Skeletal muscle satellite cell (primary cell): Measurements from ENCODE around the gene MICOS13.
A peak's percentile ranks its signal among the peaks of the same experiment; 100 is the strongest.

ENCODE experiments used
- H3K27me3 ChIP-seq: 2 replicates; pipeline ENCODE4 v1.7.0; 2013; ENCODE audit warnings: low read length; ENCODE audit not compliant: control insufficient read depth, insufficient read depth
- H3K36me3 ChIP-seq: 2 replicates; pipeline ENCODE4 v1.7.0; 2013; ENCODE audit warnings: mild to moderate bottlenecking, control low read depth, low read length; ENCODE audit not compliant: insufficient read depth
- H3K4me1 ChIP-seq: 2 replicates; pipeline ENCODE4 v1.7.0; 2013; ENCODE audit warnings: low read length; ENCODE audit not compliant: control insufficient read depth, insufficient read depth
- H3K4me2 ChIP-seq: 2 replicates; pipeline ENCODE4 v1.7.0; 2013; ENCODE audit warnings: mild to moderate bottlenecking, low read length
- H3K4me3 ChIP-seq: 2 replicates; pipeline ENCODE4 v1.7.0; 2013; ENCODE audit warnings: low read length
- H3K9ac ChIP-seq: 2 replicates; pipeline ENCODE4 v1.7.0; 2013; ENCODE audit warnings: mild to moderate bottlenecking, low read depth, low read length, moderate library complexity
- H3K9me3 ChIP-seq: replicated peaks from 2 replicates; pipeline ENCODE4 v1.7.0; 2013; ENCODE audit warnings: mild to moderate bottlenecking, control low read depth, low read length

MICOS13 gene

DNA sequence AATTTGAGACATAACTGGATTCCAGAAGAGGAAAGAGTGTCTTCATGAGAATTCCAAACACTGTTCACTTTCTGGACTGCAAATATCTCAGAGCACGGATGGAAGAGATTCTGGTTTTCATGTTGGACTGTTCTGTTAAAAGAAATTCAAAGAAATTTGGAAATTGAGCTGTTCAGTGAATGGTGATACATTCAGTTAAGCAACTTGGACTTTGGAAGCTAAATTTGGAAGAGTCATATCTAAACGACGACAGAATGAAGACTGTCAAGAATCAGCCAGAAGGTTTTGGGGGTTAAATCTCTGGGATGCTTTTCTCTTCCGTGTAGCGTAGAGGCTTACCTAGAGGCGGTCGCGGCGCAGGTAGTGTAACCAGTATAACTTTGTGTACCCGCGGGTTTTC is 31.9 kb downstream of the MICOS13 start:
- H3K4me2 ChIP-seq = no peak overlapping the region
- H3K27me3 ChIP-seq = no peaks in the 10 kb centered on the region
- peaks cover 3% of the 10 kb centered on the region for H3K4me1 ChIP-seq
- no peaks in the 10 kb centered on the region for H3K9me3 ChIP-seq
- H3K4me3 ChIP-seq = no peak overlapping the region
- peaks cover 88% of the 10 kb centered on the region for H3K36me3 ChIP-seq
- no peak overlapping the region for H3K9ac ChIP-seq

DNA sequence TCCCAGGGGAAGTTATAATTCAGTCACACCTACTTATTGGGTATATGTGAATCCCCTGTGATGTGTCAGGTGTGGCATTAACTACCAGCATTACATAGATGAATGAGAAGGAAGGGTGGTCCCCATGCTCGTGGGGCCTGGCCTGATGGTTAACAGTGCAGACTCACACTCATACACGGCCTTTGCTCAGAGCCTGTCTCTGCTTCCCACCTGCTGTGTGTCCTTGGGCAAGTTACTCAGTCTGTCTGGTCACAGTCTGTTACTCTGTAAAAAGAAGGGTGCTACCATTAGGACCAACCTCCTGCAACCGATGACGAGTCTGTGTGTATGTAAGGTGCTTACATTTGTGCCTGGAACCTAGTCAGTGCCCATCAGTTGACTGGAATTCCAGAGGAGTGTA is 33.6 kb downstream of the MICOS13 start:
- H3K4me3 ChIP-seq = no peak overlapping the region
- H3K36me3 ChIP-seq = peaks cover 85% of the 10 kb centered on the region
- no peak overlapping the region for H3K9ac ChIP-seq
- H3K4me2 ChIP-seq = no peak overlapping the region
- peaks cover 3% of the 10 kb centered on the region for H3K4me1 ChIP-seq
- no peaks in the 10 kb centered on the region for H3K27me3 ChIP-seq
- H3K9me3 ChIP-seq = no peaks in the 10 kb centered on the region

DNA sequence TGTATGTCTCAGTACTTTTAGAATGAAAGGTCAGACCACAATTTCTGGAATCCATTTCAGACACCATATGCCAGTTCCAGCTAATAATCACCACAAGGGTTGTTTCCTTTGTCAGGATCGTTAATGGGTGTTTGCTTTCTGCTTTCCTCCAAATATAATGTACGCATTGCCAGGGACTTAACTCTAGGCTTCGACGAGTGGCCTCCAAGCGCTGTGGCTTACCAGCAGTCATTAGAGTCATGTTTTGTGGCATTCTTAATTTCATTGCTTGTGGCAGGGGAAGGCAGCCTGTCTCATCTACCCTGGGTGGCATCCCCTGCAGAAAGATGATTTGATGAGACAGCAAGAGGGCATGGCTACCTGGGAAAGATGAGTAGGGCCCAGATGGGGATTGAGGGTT is 34.9 kb downstream of the MICOS13 start:
- no peak overlapping the region for H3K4me3 ChIP-seq
- peaks cover 79% of the 10 kb centered on the region for H3K36me3 ChIP-seq
- no peaks in the 10 kb centered on the region for H3K27me3 ChIP-seq
- no peak overlapping the region for H3K9ac ChIP-seq
- H3K4me2 ChIP-seq = no peak overlapping the region
- peaks cover 3% of the 10 kb centered on the region for H3K4me1 ChIP-seq
- H3K9me3 ChIP-seq = no peaks in the 10 kb centered on the region

DNA sequence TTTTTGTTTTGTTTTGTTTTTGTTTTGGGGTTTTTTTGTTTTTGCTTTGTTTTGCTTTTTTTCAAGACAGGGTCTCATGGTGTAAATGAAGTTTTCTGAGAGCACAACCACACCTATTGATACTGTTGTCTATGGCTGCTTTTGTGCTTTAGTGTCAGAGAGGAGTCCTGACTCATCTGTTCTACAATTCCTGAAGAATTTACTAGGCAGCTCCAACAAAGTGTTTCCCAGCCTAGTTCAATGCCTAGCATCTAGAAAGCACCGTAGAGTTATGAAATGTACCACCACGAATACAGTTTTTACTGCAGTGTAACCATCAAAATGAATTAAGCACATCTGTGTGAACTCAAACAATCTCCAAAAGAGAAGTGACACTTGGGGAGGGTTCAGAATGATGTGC is 36.3 kb downstream of the MICOS13 start:
- Histone ChIP-seq H3K9me3 (no peaks in the 10 kb centered on the region), H3K4me1 (peaks cover 3% of the 10 kb centered on the region), H3K36me3 (peaks cover 70% of the 10 kb centered on the region), H3K9ac (no peak overlapping the region), H3K4me2 (no peak overlapping the region), H3K27me3 (no peaks in the 10 kb centered on the region), H3K4me3 (no peak overlapping the region)

DNA sequence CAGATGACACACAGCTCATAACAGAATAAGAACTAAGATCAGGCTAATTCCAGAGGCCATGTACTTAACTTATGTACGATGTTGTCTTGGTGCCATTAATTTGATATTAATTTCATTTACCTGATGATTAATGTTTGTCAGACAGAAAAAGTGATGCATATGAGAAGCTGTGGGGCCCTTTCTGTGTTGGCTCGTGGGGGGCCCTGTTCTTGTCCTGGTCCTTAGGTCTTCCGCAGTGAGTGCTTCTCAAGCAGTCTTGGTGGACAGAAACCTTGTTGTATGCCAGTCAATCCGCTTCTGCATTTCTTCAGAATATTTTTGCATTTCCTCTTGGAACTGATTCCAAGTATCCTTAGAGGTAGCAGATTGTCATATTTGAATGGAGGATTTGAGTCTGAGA is 37.3 kb downstream of the MICOS13 start:
- peaks cover 4% of the 10 kb centered on the region for H3K4me1 ChIP-seq
- no peak overlapping the region for H3K9ac ChIP-seq
- no peaks in the 10 kb centered on the region for H3K9me3 ChIP-seq
- no peak overlapping the region for H3K4me3 ChIP-seq
- no peak overlapping the region for H3K4me2 ChIP-seq
- H3K27me3 ChIP-seq = no peaks in the 10 kb centered on the region
- peaks cover 64% of the 10 kb centered on the region for H3K36me3 ChIP-seq

DNA sequence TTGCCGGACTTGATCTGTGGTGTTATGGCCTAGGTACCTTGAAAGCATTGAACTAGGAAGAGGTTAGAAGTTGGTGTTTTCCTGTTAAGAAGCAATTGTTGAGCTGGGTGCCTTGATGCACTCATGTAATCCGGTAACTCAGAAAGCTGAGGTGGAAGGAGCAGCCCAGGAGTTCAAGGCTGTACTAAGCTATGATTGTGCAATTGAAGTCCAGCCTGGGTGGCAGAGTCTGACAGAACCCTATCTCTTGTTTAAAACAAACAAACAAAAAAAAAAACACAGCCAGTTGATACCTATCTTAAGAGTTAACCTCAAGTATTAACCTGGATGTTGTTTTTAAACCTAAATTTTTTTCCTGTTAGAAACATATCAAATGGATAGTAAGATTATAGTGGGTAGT is 38.1 kb downstream of the MICOS13 start:
- Histone ChIP-seq H3K36me3 (peaks cover 56% of the 10 kb centered on the region), H3K9ac (no peak overlapping the region), H3K4me3 (no peak overlapping the region), H3K4me1 (peaks cover 12% of the 10 kb centered on the region), H3K4me2 (no peak overlapping the region), H3K9me3 (no peaks in the 10 kb centered on the region), H3K27me3 (no peaks in the 10 kb centered on the region)

DNA sequence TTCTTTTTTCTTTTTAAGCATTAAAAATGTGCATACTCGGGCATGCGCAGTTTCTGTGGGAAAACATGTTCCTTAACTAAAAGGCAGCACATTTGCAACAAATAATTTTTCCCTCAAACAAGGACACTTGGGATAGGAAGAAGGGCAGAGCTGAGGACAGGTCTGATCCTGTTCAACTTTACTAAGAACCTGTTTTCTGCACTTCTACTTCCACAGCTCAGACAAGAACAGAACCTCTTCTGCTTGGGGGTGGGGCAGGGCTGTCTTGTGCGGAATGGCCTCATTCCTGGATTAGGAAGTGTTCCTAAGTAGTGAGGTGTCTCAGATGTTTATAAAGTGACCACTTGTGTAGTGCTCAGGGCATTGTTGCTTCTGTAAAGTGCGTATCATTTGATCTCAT is 39.1 kb downstream of the MICOS13 start:
- Histone ChIP-seq H3K36me3 (peaks cover 46% of the 10 kb centered on the region), H3K9me3 (no peaks in the 10 kb centered on the region), H3K4me1 (peaks cover 12% of the 10 kb centered on the region), H3K4me3 (no peak overlapping the region), H3K27me3 (no peaks in the 10 kb centered on the region), H3K9ac (no peak overlapping the region), H3K4me2 (no peak overlapping the region)

DNA sequence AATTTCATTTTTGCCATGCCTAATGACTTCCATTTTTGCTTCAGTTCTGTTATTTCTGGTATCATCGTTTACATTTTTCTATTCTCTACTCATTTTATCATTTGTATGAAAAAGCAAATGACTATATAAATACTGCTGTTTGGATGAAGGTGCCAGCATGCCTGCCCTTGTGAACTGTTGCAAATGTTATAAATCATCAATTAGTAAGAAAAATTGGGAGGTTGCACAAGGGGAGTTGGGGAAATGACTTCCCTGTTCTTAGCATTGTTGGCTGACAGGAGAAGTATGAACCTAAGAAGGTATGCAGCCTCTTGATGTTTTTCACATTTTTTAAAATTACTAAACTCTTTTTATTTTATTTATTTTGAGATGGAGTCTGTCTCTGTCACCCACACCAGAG is 42.3 kb downstream of the MICOS13 start:
- no peak overlapping the region for H3K9ac ChIP-seq
- peaks cover 11% of the 10 kb centered on the region for H3K4me1 ChIP-seq
- no peak overlapping the region for H3K4me3 ChIP-seq
- H3K27me3 ChIP-seq = no peaks in the 10 kb centered on the region
- H3K9me3 ChIP-seq = no peaks in the 10 kb centered on the region
- peaks cover 36% of the 10 kb centered on the region for H3K36me3 ChIP-seq
- no peak overlapping the region for H3K4me2 ChIP-seq

DNA sequence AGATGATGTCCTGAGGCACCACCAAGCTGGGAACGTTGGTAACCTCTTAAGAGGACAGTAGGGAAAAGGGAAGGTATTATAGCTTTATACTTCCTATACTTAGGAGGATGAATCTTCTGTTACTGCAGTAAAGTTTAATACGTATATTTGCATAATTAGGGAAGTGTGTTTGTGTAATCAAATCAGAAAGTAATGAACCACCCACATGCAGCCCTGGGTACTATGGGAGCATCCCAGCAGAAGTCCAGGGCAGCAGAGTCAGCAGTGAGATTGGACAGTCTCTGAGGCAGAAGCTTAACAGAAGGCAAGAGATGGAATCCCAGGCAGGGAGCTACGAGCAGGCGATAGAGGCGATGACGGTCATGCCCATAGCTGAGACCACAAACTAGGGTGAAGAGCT is 44.9 kb downstream of the MICOS13 start:
- H3K36me3 ChIP-seq = peaks cover 32% of the 10 kb centered on the region
- no peak overlapping the region for H3K4me3 ChIP-seq
- H3K9me3 ChIP-seq = no peaks in the 10 kb centered on the region
- no peak overlapping the region for H3K9ac ChIP-seq
- no peaks in the 10 kb centered on the region for H3K27me3 ChIP-seq
- no peak overlapping the region for H3K4me2 ChIP-seq
- H3K4me1 ChIP-seq = peaks cover 34% of the 10 kb centered on the region

DNA sequence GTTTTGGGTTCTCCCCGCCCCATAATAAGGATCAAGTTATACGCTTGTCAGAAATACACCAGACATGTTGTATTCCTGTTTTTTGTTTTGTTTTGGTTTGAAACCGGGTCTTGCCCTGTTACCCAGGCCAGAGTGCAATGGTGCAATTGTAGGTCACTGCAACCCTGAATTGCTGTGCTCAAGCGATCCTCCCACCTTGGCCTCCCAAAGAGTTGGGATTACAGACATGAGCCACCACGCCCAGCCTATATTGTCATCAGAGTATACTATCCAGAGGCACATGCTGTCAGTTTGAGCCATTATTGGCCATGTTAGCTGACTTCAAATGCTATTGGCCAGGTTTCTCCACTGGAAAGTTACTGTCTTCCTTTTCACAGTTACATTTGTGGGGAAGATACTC is 47.7 kb downstream of the MICOS13 start:
- no peak overlapping the region for H3K9ac ChIP-seq
- no peak overlapping the region for H3K4me3 ChIP-seq
- peaks cover 54% of the 10 kb centered on the region for H3K36me3 ChIP-seq
- no peaks in the 10 kb centered on the region for H3K9me3 ChIP-seq
- peak overlapping the region; percentile 57 for H3K4me2 ChIP-seq
- H3K4me1 ChIP-seq = peaks cover 29% of the 10 kb centered on the region
- no peaks in the 10 kb centered on the region for H3K27me3 ChIP-seq

DNA sequence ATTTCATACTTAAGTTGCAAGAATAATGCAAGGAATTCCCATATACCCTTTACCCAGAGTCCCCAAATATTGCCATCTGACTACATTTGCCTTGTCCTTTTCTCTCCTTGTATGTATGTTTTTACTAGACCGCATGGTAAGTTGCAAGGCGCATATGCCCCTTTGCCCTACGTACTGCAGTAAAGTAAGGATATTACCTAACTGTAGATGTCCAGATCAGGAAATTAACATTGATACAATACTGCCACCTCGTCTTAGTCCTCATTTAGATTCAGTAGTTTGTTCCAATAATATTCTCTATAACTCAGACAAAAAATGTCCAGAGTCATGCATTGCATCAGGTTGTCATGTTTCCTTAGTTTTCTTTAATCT is 48.1 kb downstream of the MICOS13 start:
- Histone ChIP-seq H3K9ac (no peak overlapping the region), H3K9me3 (no peaks in the 10 kb centered on the region), H3K36me3 (peaks cover 59% of the 10 kb centered on the region), H3K4me1 (peaks cover 30% of the 10 kb centered on the region), H3K4me2 (peak overlapping the region; percentile 57), H3K4me3 (no peak overlapping the region), H3K27me3 (no peaks in the 10 kb centered on the region)

DNA sequence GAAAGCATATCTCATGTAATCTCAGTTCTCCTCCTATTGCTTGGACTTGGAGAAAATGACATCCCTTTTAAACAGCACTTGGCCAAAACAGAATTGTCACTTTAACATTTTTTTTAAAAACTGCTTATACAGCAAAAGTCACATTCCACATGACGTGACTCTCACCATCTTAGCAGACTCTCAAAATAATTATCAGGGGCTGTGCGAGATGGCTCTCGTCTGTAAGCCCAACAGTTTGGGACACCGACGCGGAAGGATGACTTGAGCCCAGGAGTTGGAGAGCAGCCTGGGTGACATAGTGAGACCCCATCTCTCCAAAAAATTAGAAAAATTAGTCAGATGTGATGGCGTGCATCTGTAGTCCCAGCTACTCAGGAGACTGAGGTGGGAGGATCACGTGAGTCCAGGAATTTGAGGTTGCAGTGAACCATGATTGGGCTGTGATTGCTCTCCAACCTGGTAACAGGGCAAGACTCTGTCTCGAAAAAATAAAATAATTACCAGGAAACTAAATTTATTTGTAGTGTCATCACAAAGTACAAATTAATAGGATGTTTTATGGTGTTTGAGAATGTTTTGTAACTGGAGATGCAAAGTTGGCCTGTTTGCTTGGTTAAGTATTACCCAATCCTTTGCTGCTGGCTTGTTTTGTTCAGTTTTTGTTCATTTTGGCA is 48.6 kb downstream of the MICOS13 start:
- Histone ChIP-seq H3K9me3 (no peaks in the 10 kb centered on the region), H3K4me3 (no peak overlapping the region), H3K4me2 (peak overlapping the region; percentile 57), H3K9ac (peak overlapping the region; percentile 2), H3K36me3 (peaks cover 63% of the 10 kb centered on the region), H3K27me3 (no peaks in the 10 kb centered on the region), H3K4me1 (peaks cover 34% of the 10 kb centered on the region)
